ENCODE measurements around the gene DPY30.

DNA sequence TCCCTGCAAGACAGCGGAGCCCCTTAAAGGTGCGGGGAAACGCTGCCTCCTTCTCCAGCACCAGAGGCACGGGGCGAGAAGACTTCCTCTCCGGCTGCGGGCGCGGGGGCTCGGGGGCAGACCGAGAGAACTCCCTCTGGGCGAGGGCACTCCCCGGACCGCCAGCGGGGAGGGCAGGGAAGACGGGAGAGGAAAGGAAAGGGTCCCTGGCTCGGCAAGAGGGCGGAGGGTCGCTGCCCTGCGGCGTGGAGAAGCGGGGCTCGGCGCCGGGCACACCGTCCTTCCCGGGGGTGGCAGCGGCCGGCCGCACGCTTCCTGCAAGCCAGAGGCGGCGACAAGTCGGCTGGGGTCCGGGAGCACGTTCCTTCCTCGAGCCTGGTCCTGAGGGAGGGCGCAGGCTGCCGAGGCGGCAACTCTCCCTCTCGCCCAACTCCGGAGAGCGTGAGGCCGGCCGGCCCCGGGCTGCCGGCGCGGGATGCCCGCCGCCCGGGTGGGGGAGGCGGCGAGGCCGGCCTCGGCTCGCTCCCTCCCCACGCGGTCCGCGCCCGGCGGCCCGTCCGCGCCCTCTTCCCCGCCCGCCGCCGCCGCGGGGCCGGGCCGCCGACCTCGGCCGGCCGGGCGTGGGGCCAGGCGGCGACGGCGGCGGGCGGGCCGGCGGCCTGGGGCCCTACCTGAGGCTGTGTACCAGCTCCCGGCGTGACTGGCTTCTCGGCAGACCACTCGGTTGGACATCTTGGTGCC is 29.9 kb downstream of the DPY30 start:
- TF ChIP-seq, protein P1, sequence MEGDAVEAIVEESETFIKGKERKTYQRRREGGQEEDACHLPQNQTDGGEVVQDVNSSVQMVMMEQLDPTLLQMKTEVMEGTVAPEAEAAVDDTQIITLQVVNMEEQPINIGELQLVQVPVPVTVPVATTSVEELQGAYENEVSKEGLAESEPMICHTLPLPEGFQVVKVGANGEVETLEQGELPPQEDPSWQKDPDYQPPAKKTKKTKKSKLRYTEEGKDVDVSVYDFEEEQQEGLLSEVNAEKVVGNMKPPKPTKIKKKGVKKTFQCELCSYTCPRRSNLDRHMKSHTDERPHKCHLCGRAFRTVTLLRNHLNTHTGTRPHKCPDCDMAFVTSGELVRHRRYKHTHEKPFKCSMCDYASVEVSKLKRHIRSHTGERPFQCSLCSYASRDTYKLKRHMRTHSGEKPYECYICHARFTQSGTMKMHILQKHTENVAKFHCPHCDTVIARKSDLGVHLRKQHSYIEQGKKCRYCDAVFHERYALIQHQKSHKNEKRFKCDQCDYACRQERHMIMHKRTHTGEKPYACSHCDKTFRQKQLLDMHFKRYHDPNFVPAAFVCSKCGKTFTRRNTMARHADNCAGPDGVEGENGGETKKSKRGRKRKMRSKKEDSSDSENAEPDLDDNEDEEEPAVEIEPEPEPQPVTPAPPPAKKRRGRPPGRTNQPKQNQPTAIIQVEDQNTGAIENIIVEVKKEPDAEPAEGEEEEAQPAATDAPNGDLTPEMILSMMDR (IDR thresholded peaks at IDR 0.05), result no peak
- peak in 1 of 2 donors; percentile 51 for TF ChIP-seq POLR2A (IDR thresholded peaks at IDR 0.05)

Data from thyroid gland (tissue), 4 donors.